ENCODE data around the gene TMEM150A. TPM values are rescaled to one million over a fixed set of nuclear protein-coding genes. Genes with fewer than 3 reads are reported as not detected.
"Not testable (repeated sequence)": the region's sequence is repeated elsewhere in the genome, so short reads cannot be mapped to it uniquely, and the experiment has no call there.

TMEM150A gene
- total RNA-seq, 2 donors from 2014 or later: 23.1 to 24.4 TPM

- Histone ChIP-seq H3K27me3 (no peaks in the 10 kb centered on the region), H3K27ac (no peak overlapping the region), H3K9me3 (no peaks in the 10 kb centered on the region), H3K36me3 (replicated peaks in 1 of 2; ENCODE audit: insufficient read depth in 1 of 2, low read depth in 2 of 2) (peaks cover 17 to 38% of the 10 kb centered on the region in 2 donors), H3K4me3 (no peak overlapping the region), H3K4me1 (no peaks in the 10 kb centered on the region)
- intact Hi-C loops (cut with DNase I): no loop called here
- DNase-seq (no peak), ATAC-seq (no peak)
- 81 to 87% methylated on average over 3 of the region's 3 CpGs for WGBS, 2 donors
- TF ChIP-seq, protein P1, sequence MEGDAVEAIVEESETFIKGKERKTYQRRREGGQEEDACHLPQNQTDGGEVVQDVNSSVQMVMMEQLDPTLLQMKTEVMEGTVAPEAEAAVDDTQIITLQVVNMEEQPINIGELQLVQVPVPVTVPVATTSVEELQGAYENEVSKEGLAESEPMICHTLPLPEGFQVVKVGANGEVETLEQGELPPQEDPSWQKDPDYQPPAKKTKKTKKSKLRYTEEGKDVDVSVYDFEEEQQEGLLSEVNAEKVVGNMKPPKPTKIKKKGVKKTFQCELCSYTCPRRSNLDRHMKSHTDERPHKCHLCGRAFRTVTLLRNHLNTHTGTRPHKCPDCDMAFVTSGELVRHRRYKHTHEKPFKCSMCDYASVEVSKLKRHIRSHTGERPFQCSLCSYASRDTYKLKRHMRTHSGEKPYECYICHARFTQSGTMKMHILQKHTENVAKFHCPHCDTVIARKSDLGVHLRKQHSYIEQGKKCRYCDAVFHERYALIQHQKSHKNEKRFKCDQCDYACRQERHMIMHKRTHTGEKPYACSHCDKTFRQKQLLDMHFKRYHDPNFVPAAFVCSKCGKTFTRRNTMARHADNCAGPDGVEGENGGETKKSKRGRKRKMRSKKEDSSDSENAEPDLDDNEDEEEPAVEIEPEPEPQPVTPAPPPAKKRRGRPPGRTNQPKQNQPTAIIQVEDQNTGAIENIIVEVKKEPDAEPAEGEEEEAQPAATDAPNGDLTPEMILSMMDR (IDR thresholded peaks at IDR 0.05): no peak
- TF ChIP-seq POLR2A (IDR thresholded peaks at IDR 0.05): no peak
Measured at GRCh38 chr2:85631316-85631715, 28.8 kb upstream of the TMEM150A start.

GRCh38 chr2:85628658-85629057 is 26.2 kb upstream of the TMEM150A start:
- H3K27me3 ChIP-seq: no peaks in the 10 kb centered on the region
- intact Hi-C loops (cut with DNase I): no loop called here
- H3K27ac ChIP-seq: no peak overlapping the region
- H3K36me3 ChIP-seq (replicated peaks in 1 of 2; ENCODE audit: insufficient read depth in 1 of 2, low read depth in 2 of 2): peaks cover 31 to 49% of the 10 kb centered on the region in 2 donors
- 72 to 89% methylated on average over 2 of the region's 2 CpGs for WGBS, 2 donors
- TF ChIP-seq, protein P1 (IDR thresholded peaks at IDR 0.05): no peak
- TF ChIP-seq POLR2A (IDR thresholded peaks at IDR 0.05): no peak
- ATAC-seq (no peak), DNase-seq (no peak)
- no peaks in the 10 kb centered on the region for H3K4me1 ChIP-seq
- no peaks in the 10 kb centered on the region for H3K9me3 ChIP-seq
- no peak overlapping the region for H3K4me3 ChIP-seq

- TF ChIP-seq, protein P1 (IDR thresholded peaks at IDR 0.05): no peak
- TF ChIP-seq POLR2A (IDR thresholded peaks at IDR 0.05): no peak
- no peak for DNase-seq
- H3K36me3 ChIP-seq (replicated peaks in 1 of 2; ENCODE audit: insufficient read depth in 1 of 2, low read depth in 2 of 2): peaks cover 20 to 46% of the 10 kb centered on the region in 2 donors
- intact Hi-C loops (cut with DNase I): no loop called here
- ATAC-seq: no peak
- 62 to 65% methylated on average over 5 of the region's 5 CpGs for WGBS, 2 donors
- H3K9me3 ChIP-seq: no peaks in the 10 kb centered on the region
- no peak overlapping the region for H3K4me3 ChIP-seq
- no peak overlapping the region for H3K27ac ChIP-seq
- H3K27me3 ChIP-seq: no peaks in the 10 kb centered on the region
- H3K4me1 ChIP-seq: no peaks in the 10 kb centered on the region
Measured at GRCh38 chr2:85623991-85624390, 21.5 kb upstream of the TMEM150A start.

DNA sequence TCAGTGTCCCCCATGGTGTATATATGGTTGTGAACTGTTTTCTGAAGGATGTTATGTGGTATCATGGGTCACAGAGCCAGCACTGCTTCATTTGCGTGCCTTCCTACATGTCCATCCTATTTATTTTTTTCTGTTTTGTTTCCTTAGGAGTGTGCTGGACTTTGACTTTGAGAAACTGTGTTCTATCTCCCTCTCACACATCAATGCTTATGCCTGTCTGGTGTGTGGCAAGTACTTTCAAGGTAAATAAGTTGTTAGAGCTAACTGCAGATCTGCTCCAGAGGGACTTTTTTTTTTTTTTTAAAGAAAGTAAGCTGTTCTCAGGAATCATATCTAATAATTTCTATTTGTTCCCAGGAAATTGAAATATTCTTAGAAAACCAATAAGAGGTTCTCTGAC is 18.8 kb upstream of the TMEM150A start:
- Histone ChIP-seq H3K9me3 (no peaks in the 10 kb centered on the region), H3K4me3 (no peak overlapping the region), H3K36me3 (replicated peaks in 1 of 2; ENCODE audit: insufficient read depth in 1 of 2, low read depth in 2 of 2) (peaks cover 16 to 42% of the 10 kb centered on the region in 2 donors), H3K27ac (no peak overlapping the region), H3K27me3 (no peaks in the 10 kb centered on the region), H3K4me1 (peaks cover 15% of the 10 kb centered on the region)
- 87 to 90% methylated on average over 1 of the region's 1 CpG for WGBS, 2 donors
- intact Hi-C loops (cut with DNase I): no loop called here
- DNase-seq: no peak
- no peak for ATAC-seq
- TF ChIP-seq, protein P1 (IDR thresholded peaks at IDR 0.05): no peak

DNA sequence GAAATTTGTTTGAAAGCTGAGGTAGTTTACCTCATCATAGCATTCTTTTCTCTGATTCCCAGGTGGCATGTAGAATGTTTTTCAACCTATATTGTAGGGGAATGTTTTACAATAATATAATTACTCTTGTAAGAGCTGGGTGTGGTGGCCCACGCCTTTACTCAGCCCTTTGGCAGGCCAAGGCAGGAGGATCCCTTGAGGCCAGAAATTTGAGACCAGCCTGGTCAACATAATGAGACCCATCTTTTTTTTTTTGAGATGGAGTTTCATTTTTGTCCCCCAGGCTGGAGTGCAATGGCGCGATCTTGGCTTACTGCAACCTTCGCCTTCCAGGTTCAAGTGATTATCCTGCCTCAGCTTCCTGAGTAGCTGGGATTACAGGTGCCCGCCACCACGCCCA is 17.1 kb upstream of the TMEM150A start:
- DNase-seq: no peak

DNA sequence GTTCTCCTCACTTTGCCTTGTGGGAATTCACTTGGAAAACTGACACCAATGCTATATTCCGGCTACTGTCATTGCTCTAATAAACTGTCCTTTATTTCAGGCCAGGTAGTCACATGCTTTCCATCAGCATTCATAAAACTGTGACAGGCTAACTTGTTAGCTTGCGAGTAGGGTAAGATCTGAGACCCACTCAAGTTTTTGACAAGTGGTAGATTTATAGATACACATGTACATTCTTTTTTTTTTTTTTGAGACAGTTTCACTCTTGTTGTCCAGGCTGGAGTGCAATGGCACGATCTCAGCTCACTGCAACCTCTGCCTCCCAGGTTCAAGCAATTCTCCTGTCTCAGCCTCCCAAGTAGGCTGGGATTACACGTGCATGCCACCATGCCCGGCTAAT is 15.2 kb upstream of the TMEM150A start:
- intact Hi-C loops (cut with DNase I); DNase-seq; H3K4me3 ChIP-seq; H3K27me3 ChIP-seq; ATAC-seq; H3K9me3 ChIP-seq; H3K27ac ChIP-seq: not testable (repeated sequence)
- 70 to 80% methylated on average over 5 of the region's 5 CpGs for WGBS, 2 donors
- Histone ChIP-seq H3K36me3 (replicated peaks in 1 of 2; ENCODE audit: insufficient read depth in 1 of 2, low read depth in 2 of 2) (peaks cover 0 to 11% of the 10 kb centered on the region in 2 donors), H3K4me1 (peaks cover 22% of the 10 kb centered on the region)

More for the DNA sequence above, 17.1 kb upstream of the TMEM150A start:
- H3K9me3 ChIP-seq: no peaks in the 10 kb centered on the region
- ATAC-seq: no peak
- TF ChIP-seq POLR2A (IDR thresholded peaks at IDR 0.05): no peak
- TF ChIP-seq, protein P1 (IDR thresholded peaks at IDR 0.05): no peak
- intact Hi-C loops (cut with DNase I): no loop called here
- H3K36me3 ChIP-seq (replicated peaks in 1 of 2; ENCODE audit: insufficient read depth in 1 of 2, low read depth in 2 of 2): peaks cover 8 to 28% of the 10 kb centered on the region in 2 donors
- H3K4me3 ChIP-seq: no peak overlapping the region
- H3K4me1 ChIP-seq: peaks cover 22% of the 10 kb centered on the region
- WGBS, 2 donors: 92 to 96% methylated on average over 6 of the region's 6 CpGs
- no peak overlapping the region for H3K27ac ChIP-seq
- H3K27me3 ChIP-seq: no peaks in the 10 kb centered on the region

All from body of pancreas (tissue), 4 donors.